Activated B cell treated with CpG ODN at 0.5 μM for 24 hours (primary cell): Measurements from ENCODE around the gene FLYWCH1. TPM values are rescaled to one million over a fixed set of nuclear protein-coding genes. Genes with fewer than 3 reads are reported as not detected.

Experiments
- ATAC-seq: fragments of 200-7000 bp; cut with Tn5 transposase; one replicate; pipeline ENCODE4 v1.10.0; 2021; ENCODE audit warnings: low read depth, mild to moderate bottlenecking, moderate library complexity
- CTCF ChIA-PET: fragments of 350-600 bp; sonication (Branson Sonifier 250); formaldehyde crosslinking; loops from one replicate; lab custom pipeline; 2021; ENCODE audit warnings: antibody characterized with exemption; lab: Charles Lee
- POLR2A ChIA-PET: fragments of 350-600 bp; sonication (Branson Sonifier 250); formaldehyde crosslinking; loops from one replicate; lab custom pipeline; 2021; ENCODE audit warnings: antibody characterized with exemption; lab: Charles Lee
- DNase-seq: peaks from one replicate; pipeline ENCODE4 v3.0.0; 2022
- H3K27ac Mint-ChIP-seq: one replicate; pipeline ENCODE4 v1.8.0; 2020; ENCODE audit warnings: mixed read lengths
- H3K27me3 Mint-ChIP-seq: one replicate; pipeline ENCODE4 v1.8.0; 2021; ENCODE audit warnings: mixed read lengths
- H3K36me3 Mint-ChIP-seq: one replicate; pipeline ENCODE4 v1.8.0; 2021; ENCODE audit warnings: low read depth, mixed read lengths
- H3K4me1 Mint-ChIP-seq: one replicate; pipeline ENCODE4 v1.8.0; 2021; ENCODE audit warnings: mixed read lengths
- H3K4me3 Mint-ChIP-seq: one replicate; pipeline ENCODE4 v1.8.0; 2020; ENCODE audit warnings: mild to moderate bottlenecking, mixed read lengths
- H3K9me3 Mint-ChIP-seq: one replicate; pipeline ENCODE4 v1.8.0; 2020; ENCODE audit warnings: mixed read lengths
- CTCF ChIP-seq: fragments of 200-600 bp; IDR thresholded peaks from one replicate; pipeline ENCODE4 v1.8.0; 2022; ENCODE audit warnings: antibody characterized with exemption, mild to moderate bottlenecking
- intact Hi-C: fragments of 100-400 bp; cut with micrococcal nuclease; formaldehyde crosslinking; loops from one replicate; pipeline ENCODE4 v1.15.1; 2024
- total RNA-seq: library from RNA; stranded (reverse); gene quantifications from 2 replicates; pipeline ENCODE4 v1.2.3, GENCODE V29; 2022

FLYWCH1 gene
- total RNA-seq, 1 donor from 2014 or later: 59.9 TPM

DNA sequence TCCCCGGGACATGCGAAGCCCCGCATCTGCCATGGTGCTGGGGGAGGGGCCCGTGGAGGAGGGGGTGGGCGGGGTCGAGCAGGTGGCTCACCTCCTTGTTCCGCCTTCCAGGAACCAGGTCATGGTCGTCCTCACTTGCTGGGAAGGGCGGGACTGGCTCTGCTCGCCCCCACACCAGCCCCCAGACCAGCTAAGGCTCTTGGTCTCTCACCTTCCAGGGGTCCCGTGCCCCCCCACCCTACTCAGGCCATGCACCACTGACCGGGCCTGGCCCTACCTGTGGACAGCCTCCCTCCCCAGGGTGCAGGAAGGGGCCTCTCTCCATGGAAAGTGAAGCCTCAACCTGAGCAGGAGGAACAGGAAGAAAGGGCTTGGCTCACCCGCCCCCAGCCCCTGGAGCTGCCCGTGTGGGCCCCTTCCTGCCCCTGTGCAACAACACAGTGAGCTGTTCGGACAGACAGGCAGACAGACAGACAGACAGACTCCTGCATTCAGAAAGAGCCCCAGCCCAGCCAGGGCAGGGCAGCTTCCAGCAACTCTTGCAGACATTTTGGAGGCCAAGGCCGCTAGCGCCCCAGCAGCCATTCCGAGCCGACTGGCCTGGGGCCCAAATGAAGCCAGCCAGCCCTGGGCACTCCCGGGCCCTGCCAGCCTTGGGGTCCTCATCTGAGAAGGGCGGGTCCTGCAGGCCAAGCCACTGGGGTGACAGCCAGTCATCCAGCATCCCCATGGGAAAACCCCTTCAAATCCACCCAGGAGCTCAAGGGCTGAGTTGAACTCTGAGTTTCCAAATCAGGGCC, 44.2 kb downstream of the FLYWCH1 start:
- Mint-ChIP-seq H3K4me1 (no peaks in the 10 kb centered on the region), H3K27me3 (peaks cover 23% of the 10 kb centered on the region), H3K36me3 (no peaks in the 10 kb centered on the region), H3K4me3 (no peak overlapping the region), H3K27ac (no peak overlapping the region), H3K9me3 (no peaks in the 10 kb centered on the region)
- ATAC-seq: no peak
- DNase-seq: no peak
- intact Hi-C loops: no loop called here
- no peak for TF ChIP-seq CTCF
- POLR2A ChIA-PET: interaction anchor here (0.6 kb wide), 2 partner anchors 592 to 1278 kb away, joined by 4 to 5 read pairs; partner anchors contain the start of gene JPT2
- CTCF ChIA-PET: no interaction called here

GRCh38 chr16:2956579-2956956, 44.8 kb downstream of the FLYWCH1 start:
- intact Hi-C loops: no loop called here
- ChIA-PET POLR2A (no interaction called here), CTCF (no interaction called here)
- peaks cover 23% of the 10 kb centered on the region for H3K27me3 Mint-ChIP-seq
- H3K27ac Mint-ChIP-seq: no peak overlapping the region
- no peak for ATAC-seq
- TF ChIP-seq CTCF: no peak
- peaks cover under 1% of the 10 kb centered on the region for H3K4me1 Mint-ChIP-seq
- no peaks in the 10 kb centered on the region for H3K36me3 Mint-ChIP-seq
- H3K9me3 Mint-ChIP-seq: no peaks in the 10 kb centered on the region
- no peak for DNase-seq
- H3K4me3 Mint-ChIP-seq: no peak overlapping the region

- H3K9me3 Mint-ChIP-seq: no peaks in the 10 kb centered on the region
- POLR2A ChIA-PET: no interaction called here
- H3K36me3 Mint-ChIP-seq: no peaks in the 10 kb centered on the region
- peaks cover 19% of the 10 kb centered on the region for H3K4me1 Mint-ChIP-seq
- no peak for TF ChIP-seq CTCF
- DNase-seq (no peak), ATAC-seq (no peak)
- intact Hi-C loops: no loop called here
- H3K27me3 Mint-ChIP-seq: peaks cover 24% of the 10 kb centered on the region
- H3K27ac Mint-ChIP-seq: no peak overlapping the region
- H3K4me3 Mint-ChIP-seq: no peak overlapping the region
- CTCF ChIA-PET: interaction anchor here (0.6 to 0.9 kb wide), 2 partner anchors 11 to 367 kb away, joined by 3 read pairs; no protein-coding TSS in a partner anchor
Measured at GRCh38 chr16:2959206-2959605, 47.5 kb downstream of the FLYWCH1 start.

DNA sequence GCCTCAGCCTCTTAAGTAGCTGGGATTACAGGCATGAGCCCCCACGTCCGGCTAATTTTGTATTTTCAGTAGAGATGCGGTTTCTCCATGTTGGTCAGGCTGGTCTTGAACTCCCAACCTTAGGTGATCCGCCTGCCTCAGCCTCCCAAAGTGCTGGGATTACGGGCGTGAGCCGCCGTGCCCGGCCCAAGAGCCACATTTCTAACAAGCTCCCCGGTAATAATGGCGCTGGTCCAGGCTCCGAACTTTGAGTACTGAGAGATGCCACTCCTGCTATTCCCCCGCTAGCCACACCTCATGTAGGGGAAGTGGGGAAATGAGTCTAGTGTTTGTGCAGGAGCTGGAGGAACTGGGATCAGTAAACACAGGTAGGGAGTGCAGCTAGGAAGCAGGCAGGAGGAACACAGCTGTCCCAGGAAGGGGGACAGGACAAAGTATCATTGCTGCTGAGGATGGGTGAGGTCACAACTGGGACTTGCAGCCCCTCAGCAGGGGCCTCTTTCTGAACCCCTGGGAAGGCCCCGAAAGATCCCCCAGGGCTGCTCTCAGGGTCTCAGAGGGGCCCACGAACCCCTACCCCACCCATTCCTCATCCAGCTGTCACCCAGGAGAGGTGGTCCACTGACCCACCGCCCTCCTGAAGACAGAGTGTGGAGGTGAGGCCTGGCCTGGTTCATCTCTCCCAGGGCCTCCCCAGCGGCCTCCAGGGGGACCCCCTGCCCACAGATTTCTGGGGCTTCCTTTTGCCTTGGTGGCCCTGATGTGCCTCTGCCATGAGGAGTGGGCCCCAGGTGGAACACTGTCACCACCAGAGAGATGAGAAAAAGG, 48.7 kb downstream of the FLYWCH1 start:
- H3K4me1 Mint-ChIP-seq: peaks cover 23% of the 10 kb centered on the region
- ChIA-PET POLR2A (interaction anchor here (0.6 kb wide), 1 partner anchor 21 kb away, joined by 4 read pairs; no protein-coding TSS in a partner anchor), CTCF (no interaction called here)
- H3K27me3 Mint-ChIP-seq: peaks cover 24% of the 10 kb centered on the region
- no peak overlapping the region for H3K27ac Mint-ChIP-seq
- DNase-seq (no peak), ATAC-seq (no peak)
- intact Hi-C loops: loop anchor here (5.0 kb wide), 1 partner anchor 33 kb away; no protein-coding TSS in a partner anchor
- H3K4me3 Mint-ChIP-seq: no peak overlapping the region
- TF ChIP-seq CTCF: no peak
- no peaks in the 10 kb centered on the region for H3K9me3 Mint-ChIP-seq
- H3K36me3 Mint-ChIP-seq: no peaks in the 10 kb centered on the region
